GM13977 (cell line): Measurements from ENCODE around the gene ALS2CL.

Experiments
- DNase-seq: peaks from one replicate; pipeline ENCODE4 v3.0.0; 2012; ENCODE audit warnings: low spot score
- CTCF ChIP-seq: IDR thresholded peaks from 2 replicates; pipeline ENCODE4 v1.5.1; 2012; ENCODE audit warnings: mild to moderate bottlenecking, control low read depth; ENCODE audit not compliant: insufficient read depth; ENCODE audit errors: extremely low read depth, missing control alignments
- in situ Hi-C: fragments of 300-500 bp; cut with MboI; formaldehyde crosslinking; loops from one replicate; pipeline ENCODE4 v1.12.0; 2022; ENCODE audit warnings: low sequenced_read_pairs, low pct_unique_long_range_greater_than_20kb, mixed read lengths, inconsistent platforms; ENCODE audit not compliant: unreplicated experiment

The ALS2CL gene

GRCh38 chr3:46651084-46651483 lies 42.4 kb downstream of the ALS2CL start:
- no peak for TF ChIP-seq CTCF
- no peak for DNase-seq
- in situ Hi-C loops: no loop called here

GRCh38 chr3:46649436-46649835 lies 44.0 kb downstream of the ALS2CL start:
- no peak for DNase-seq
- no peak for TF ChIP-seq CTCF
- in situ Hi-C loops: no loop called here

- DNase-seq: no peak
- in situ Hi-C loops: no loop called here
- TF ChIP-seq CTCF: no peak
Observed at GRCh38 chr3:46648096-46648495, 45.4 kb downstream of the ALS2CL start.

- no peak for DNase-seq
- no peak for TF ChIP-seq CTCF
- in situ Hi-C loops: no loop called here
Observed at GRCh38 chr3:46646700-46647099, 46.8 kb downstream of the ALS2CL start.

- TF ChIP-seq CTCF: no peak
- in situ Hi-C loops: no loop called here
- DNase-seq: no peak
Observed at GRCh38 chr3:46643701-46644100, 49.8 kb downstream of the ALS2CL start.

GRCh38 chr3:46642971-46643370 lies 50.5 kb downstream of the ALS2CL start:
- TF ChIP-seq CTCF: no peak
- no peak for DNase-seq
- in situ Hi-C loops: no loop called here

- no peak for TF ChIP-seq CTCF
- no peak for DNase-seq
- in situ Hi-C loops: no loop called here
Observed at GRCh38 chr3:46640927-46641326, 52.6 kb downstream of the ALS2CL start.
